Fibroblast of pulmonary artery (primary cell): ENCODE measurements around the gene AIM2.
A peak's percentile ranks its signal among the peaks of the same experiment; 100 is the strongest.
"Not testable (repeated sequence)": the region's sequence is repeated elsewhere in the genome, so short reads cannot be mapped to it uniquely, and the experiment has no call there.

ENCODE experiments used
- DNase-seq: peaks from one replicate; pipeline ENCODE4 v3.0.0-alpha.2; 2010; ENCODE audit warnings: low read depth
- H3K4me3 ChIP-seq: replicated peaks from 2 replicates; pipeline ENCODE4 v1.5.1; 2011; ENCODE audit warnings: low read depth, mild to moderate bottlenecking, control low read depth, low read length, moderate library complexity
- TF ChIP-seq, protein P1 (sequence below): IDR thresholded peaks from 2 replicates; pipeline ENCODE4 v1.5.1; 2011; ENCODE audit warnings: mild to moderate bottlenecking, control low read depth, low read length, inconsistent platforms; ENCODE audit errors: missing control alignments

AIM2 gene, protein sequence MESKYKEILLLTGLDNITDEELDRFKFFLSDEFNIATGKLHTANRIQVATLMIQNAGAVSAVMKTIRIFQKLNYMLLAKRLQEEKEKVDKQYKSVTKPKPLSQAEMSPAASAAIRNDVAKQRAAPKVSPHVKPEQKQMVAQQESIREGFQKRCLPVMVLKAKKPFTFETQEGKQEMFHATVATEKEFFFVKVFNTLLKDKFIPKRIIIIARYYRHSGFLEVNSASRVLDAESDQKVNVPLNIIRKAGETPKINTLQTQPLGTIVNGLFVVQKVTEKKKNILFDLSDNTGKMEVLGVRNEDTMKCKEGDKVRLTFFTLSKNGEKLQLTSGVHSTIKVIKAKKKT

DNA sequence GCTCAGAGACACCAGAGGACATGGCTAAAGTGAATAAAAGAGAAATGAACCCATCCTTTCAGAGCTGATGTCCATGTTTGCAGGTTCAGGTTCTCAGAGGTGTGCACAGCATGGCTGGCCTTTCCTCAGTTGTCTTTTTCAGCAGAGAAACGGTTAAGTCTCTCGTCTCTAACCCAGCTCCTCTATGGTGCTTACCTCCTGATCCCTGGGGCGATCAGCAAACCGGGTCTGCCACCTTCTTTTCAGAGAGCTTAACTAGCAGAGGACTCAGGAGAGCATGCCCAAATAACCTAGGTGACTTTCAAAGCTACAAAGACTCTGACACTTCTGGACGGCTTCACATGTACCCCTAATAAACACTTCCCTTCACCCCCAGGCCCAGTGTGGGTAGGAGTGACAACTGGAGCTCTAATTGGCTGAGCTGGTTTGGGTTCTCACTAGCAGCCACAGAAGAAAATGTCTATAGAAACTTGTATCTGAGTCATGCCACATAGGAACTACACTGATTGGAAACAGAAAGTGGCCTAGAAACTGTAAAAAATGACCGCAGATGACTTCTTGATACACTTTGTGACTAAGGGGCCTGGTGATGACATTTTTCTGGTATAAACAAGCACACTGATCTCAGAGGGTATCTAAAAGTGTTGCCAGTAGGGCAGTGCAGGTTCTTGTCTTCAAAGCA lies at the start of gene AIM2:
TSS of gene AIM2 (minus strand) at position 329 of the 682 bp plus-strand sequence. CDS start 3,267 bp downstream, outside the sequence.
- no peak within 1 kb of the TSS for H3K4me3 ChIP-seq
- DNase-seq, result no peak
- TF ChIP-seq, protein P1, sequence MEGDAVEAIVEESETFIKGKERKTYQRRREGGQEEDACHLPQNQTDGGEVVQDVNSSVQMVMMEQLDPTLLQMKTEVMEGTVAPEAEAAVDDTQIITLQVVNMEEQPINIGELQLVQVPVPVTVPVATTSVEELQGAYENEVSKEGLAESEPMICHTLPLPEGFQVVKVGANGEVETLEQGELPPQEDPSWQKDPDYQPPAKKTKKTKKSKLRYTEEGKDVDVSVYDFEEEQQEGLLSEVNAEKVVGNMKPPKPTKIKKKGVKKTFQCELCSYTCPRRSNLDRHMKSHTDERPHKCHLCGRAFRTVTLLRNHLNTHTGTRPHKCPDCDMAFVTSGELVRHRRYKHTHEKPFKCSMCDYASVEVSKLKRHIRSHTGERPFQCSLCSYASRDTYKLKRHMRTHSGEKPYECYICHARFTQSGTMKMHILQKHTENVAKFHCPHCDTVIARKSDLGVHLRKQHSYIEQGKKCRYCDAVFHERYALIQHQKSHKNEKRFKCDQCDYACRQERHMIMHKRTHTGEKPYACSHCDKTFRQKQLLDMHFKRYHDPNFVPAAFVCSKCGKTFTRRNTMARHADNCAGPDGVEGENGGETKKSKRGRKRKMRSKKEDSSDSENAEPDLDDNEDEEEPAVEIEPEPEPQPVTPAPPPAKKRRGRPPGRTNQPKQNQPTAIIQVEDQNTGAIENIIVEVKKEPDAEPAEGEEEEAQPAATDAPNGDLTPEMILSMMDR, result no peak

DNA sequence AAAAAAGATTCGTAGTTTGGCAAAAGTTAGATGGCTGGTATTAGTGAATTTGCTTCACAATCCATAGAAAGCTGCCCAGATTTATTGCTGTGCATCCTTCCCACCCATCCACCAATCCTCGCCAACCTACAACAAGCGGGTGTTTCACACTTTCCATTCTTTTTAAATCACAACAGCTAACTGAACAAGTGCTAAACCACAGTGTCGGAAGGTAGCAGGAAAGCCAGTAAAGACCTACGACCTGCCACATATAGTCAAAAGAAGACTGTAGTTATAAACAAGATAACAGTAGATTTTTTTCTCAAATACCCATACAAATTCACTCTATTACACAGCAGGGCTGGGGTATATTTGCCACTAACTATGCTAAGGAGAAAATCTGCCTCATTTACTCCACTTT lies 47.0 kb upstream of the AIM2 start:
- no peak for DNase-seq
- TF ChIP-seq, protein P1, result no peak

DNA sequence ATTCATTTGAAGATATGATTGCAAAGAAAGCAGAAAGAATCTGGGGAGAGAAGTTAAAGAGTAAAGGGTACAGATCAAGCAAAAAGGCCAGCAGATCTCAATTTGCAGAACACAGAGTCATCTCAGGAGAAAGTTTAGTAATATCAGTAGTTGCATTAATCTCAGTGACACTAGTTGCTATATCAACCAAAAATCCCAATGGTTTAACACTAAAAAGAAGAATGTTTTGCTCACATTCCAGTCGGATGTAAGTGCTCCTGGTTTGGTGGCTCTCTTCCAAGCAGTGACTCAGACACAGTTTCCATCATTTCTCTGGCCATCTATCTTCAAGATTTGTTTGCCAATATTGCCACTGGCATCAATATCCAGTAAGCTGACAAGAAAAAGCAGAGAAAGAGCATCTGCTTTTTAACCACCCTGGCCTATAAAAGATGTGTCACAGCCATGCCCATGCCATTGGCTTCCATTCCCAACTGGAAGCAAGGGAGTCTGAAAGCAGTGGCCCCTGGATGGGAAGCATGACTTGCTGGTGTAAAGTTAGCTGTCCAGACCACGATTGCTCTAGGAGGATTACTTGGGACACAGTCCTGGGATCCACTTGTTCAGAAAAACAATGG lies 45.5 kb upstream of the AIM2 start:
- TF ChIP-seq, protein P1, result no peak
- peak; percentile 74 for DNase-seq
- no peak overlapping the region for H3K4me3 ChIP-seq

More for the DNA sequence above, 47.0 kb upstream of the AIM2 start:
- H3K4me3 ChIP-seq, result no peak overlapping the region

DNA sequence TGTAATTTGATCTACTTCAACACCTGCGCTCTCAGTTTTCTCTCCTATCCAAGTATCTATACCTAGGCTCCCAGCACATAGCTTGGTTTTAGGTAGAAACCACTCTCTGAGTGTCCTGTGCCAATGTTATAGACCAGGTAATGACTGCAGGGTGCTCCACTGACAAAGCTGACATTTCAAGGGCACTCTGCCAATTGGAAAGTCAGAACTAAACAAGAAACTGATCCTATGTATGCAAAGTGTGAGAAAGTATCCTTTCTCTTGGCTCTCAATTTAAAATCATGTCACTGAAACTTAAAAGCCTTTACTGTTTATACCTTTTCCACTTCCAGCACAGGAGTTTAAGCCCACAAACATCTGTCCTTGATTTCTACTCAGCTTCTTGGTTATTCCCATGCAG lies 45.0 kb upstream of the AIM2 start:
- H3K4me3 ChIP-seq, result no peak overlapping the region
- no peak for DNase-seq
- TF ChIP-seq, protein P1, result no peak

DNA sequence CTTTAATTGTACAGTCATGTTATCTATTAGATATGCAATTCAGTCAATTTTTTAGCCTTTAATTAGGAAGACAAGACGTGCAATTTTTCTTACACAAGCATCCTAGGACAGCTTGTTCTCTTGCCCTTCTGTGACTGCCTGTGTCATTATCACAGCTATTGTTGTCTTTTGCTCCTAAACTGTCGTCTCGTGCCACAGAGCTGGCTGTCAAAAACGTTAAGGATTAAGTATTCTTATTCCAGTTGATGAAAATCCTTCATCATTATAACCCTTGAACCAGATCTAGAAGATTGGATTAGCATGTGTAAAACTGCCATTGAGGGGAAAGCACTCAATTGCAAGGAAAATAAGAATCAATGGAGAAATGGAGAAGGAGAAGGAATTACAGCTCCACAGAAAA lies 43.8 kb upstream of the AIM2 start:
- TF ChIP-seq, protein P1, result no peak
- H3K4me3 ChIP-seq, result no peak overlapping the region
- no peak for DNase-seq

DNA sequence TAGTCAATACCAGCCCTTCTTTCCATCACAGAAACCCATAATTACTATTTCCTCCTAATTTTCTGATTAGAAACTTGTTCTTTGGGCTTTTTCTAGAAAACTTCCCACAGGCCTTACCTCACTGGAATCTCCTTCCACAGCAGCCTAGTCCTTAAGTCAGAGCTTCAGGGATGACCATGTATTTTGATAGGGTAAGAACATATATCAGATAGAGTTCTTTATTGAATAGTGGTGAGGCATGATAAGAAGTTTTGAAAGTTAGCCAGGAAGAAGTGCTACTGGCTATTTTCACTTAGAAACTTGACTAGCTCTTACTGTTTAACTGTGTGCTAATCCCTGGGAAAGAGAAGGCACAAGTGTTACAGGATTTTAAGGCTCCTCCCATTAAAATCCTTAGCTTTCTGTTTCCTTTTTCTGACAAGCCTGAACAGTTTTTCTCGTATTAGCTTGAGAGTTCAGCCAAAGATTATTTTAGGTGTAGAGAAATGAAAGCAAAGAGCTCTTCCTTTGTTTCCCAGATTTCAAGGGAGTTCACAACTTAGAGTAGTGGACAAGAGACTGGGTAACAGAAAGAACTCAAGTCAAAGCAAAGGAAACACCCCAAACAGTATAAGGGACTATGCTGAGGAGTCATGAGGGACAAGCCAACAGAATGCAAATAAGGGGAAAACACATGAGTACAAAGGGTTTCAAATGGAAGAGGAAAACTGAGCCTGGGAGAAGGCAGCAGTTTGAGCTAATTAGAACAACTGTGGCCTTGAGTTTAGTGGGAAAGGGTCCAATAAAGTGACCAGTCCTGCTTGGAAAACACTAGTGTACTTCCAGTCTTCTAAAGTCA lies 37.2 kb upstream of the AIM2 start:
- DNase-seq, result no peak
- H3K4me3 ChIP-seq, result no peak overlapping the region
- TF ChIP-seq, protein P1, result no peak

DNA sequence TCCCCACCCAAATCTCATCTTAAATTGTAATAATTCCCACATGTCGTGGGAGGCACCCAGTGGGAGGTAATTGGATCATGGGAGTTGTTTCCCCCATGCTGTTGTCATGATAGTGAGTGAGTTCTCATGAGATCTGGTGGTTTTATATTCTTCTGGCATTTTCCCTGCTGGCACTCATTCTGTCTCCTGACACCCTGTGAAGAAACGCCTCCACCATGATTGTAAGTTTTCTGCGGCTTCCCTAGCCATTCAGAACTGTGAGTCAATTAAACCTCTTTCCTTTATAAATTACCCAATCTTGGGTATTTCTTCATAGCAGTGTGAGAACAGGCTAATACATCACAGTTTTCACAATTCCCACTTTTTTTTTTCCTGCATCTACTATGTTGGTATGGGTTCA lies 26.5 kb upstream of the AIM2 start:
- DNase-seq, result peak; percentile 30
- not testable (repeated sequence) for H3K4me3 ChIP-seq
